Natural killer cell treated with Interleukin-12 subunit alpha and Interleukin-12 subunit beta and Interleukin-15 and Interleukin-18, amount 100 ng/mL, for 72 hours (primary cell): Measurements from ENCODE around the gene TMED6. TPM values are rescaled to one million over a fixed set of nuclear protein-coding genes. Genes with fewer than 3 reads are reported as not detected.

Source experiments
- ATAC-seq, 2 donors: fragments of 150-1000 bp; cut with Tn5 transposase in 1 of 2; sonication (Bioruptor Pico), chemical (Tn5 transposase) in 1 of 2; 2 replicates each; pipeline ENCODE4 v1.10.0; 2021
- DNase-seq: peaks from one replicate; pipeline ENCODE4 v3.0.0; 2022; ENCODE audit warnings: low spot score
- H3K27ac Mint-ChIP-seq, 2 donors: 1 replicate in 1 of 2; 2 replicates in 1 of 2; pipeline ENCODE4 v1.8.0; 2022; ENCODE audit warnings: mixed read lengths in 2 of 2, mild to moderate bottlenecking in 1 of 2, moderate library complexity in 1 of 2
- H3K27me3 Mint-ChIP-seq, 2 donors: 1 replicate in 1 of 2; 2 replicates in 1 of 2; pipeline ENCODE4 v1.8.0; 2022; ENCODE audit warnings: mixed read lengths in 2 of 2
- H3K36me3 Mint-ChIP-seq: one replicate; pipeline ENCODE4 v1.8.0; 2022; ENCODE audit warnings: mixed read lengths
- H3K4me1 Mint-ChIP-seq, 2 donors: 1 replicate in 1 of 2; 2 replicates in 1 of 2; pipeline ENCODE4 v1.8.0; 2022; ENCODE audit warnings: low read depth in 2 of 2, mixed read lengths in 2 of 2, mild to moderate bottlenecking in 1 of 2
- H3K4me3 Mint-ChIP-seq: one replicate; pipeline ENCODE4 v1.8.0; 2022; ENCODE audit warnings: mixed read lengths
- H3K9me3 Mint-ChIP-seq: 2 replicates; pipeline ENCODE4 v1.8.0; 2022; ENCODE audit warnings: mixed read lengths
- total RNA-seq, 2 donors: library from RNA; stranded (reverse); gene quantifications; one replicate each; pipeline ENCODE4 v1.2.3, GENCODE V29; 2022

The TMED6 gene
- total RNA-seq, 2 donors from 2014 or later, result 1.5 to 5.0 TPM

GRCh38 chr16:69293401-69293800 is 58.2 kb downstream of the TMED6 start:
- Mint-ChIP-seq H3K27me3 (no peaks in the 10 kb centered on the region), H3K4me3 (no peak overlapping the region), H3K9me3 (no peaks in the 10 kb centered on the region), H3K27ac (peak overlapping the region in 1 of 2 donors; percentile 5), H3K4me1 (peaks cover 0 to 3% of the 10 kb centered on the region in 2 donors), H3K36me3 (no peaks in the 10 kb centered on the region)
- DNase-seq (no peak), ATAC-seq (no peak)

Other genes starting within 250 kb of the TMED6 start
- under 1 TPM; 0.36 to 0.98 TPM for gene HAS3, start 246.1 kb downstream of the TMED6 start, total RNA-seq
- gene CHTF8, start 219.2 kb downstream of the TMED6 start, total RNA-seq, result 100 to 1,000 TPM; 118 to 133 TPM
- 10 to 100 TPM; 72.9 to 92.0 TPM for gene UTP4, start 219.1 kb downstream of the TMED6 start, total RNA-seq
- gene SNTB2, start 164.6 kb downstream of the TMED6 start, total RNA-seq, result 10 to 100 TPM; 10.7 to 26.1 TPM
- gene VPS4A, start 40.4 kb downstream of the TMED6 start, total RNA-seq, result 10 to 100 TPM; 41.5 to 45.8 TPM
- 10 to 100 TPM; 15.6 to 26.9 TPM for gene PDF, start 21.2 kb downstream of the TMED6 start, total RNA-seq
- gene COG8, start 12.2 kb downstream of the TMED6 start, total RNA-seq, result 10 to 100 TPM; 29.6 to 39.0 TPM
- gene NIP7, start 12.0 kb downstream of the TMED6 start, total RNA-seq, result 10 to 100 TPM; 52.3 to 82.8 TPM
- 10 to 100 TPM; 39.9 to 43.3 TPM for gene TERF2, start 34.2 kb upstream of the TMED6 start, total RNA-seq
- 100 to 1,000 TPM; 162 to 230 TPM for gene CYB5B, start 72.8 kb upstream of the TMED6 start, total RNA-seq
- gene NFAT5, start 214.2 kb upstream of the TMED6 start, total RNA-seq, result 100 to 1,000 TPM; 106 to 152 TPM